Measurements from ENCODE around the gene SLC66A3.

- no peak for TF ChIP-seq REST (IDR thresholded peaks at IDR 0.05; ENCODE audit: borderline replicate concordance)
- no peak for TF ChIP-seq CTCF (IDR thresholded peaks at IDR 0.05; ENCODE audit: poor library complexity, severe bottlenecking)
- no peak for TF ChIP-seq EZH2 (IDR thresholded peaks at IDR 0.05; ENCODE audit: borderline replicate concordance, insufficient read depth, low read length, poor library complexity, severe bottlenecking)
These were observed 48.2 kb downstream of the SLC66A3 start for GRCh38 chr2:11203480-11203879.

Measured in neural cell (in vitro differentiated cells).